D721Med (cell line): ENCODE measurements around the gene SLC25A48.

Experiments used
- DNase-seq: peaks from one replicate; pipeline ENCODE4 v3.0.0; 2011; ENCODE audit warnings: low spot score; ENCODE audit not compliant: insufficient read length
- FAIRE-seq: peaks from 2 replicates; lab custom pipeline; 2011; peaks lifted over from hg19 to GRCh38; lab: Jason Lieb, UNC
- TF ChIP-seq, protein P1 (sequence below): IDR thresholded peaks from 2 replicates; pipeline ENCODE4 v1.5.1; 2012; ENCODE audit warnings: mild to moderate bottlenecking, control low read depth; ENCODE audit not compliant: insufficient read depth; ENCODE audit errors: missing control alignments

SLC25A48 gene

DNA sequence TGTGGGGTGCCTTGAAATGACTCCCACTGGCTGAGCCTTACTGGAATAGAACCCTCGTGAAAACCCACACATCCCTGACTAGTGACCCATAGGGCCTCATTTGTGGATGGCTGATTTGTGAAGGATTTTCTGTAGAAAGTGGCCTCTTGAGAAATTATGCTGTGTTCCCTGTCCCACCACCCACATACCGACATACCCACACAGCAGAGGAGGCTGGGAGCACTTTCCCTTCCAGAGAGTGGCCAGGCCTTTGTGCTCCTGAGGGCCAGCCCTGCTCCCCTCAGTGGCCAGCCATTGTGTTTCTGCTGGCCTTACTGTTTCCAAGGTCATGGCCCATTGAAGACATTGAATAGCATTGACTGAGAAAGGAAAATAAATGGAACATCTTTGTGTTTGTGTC, 31.6 kb downstream of the SLC25A48 start:
- FAIRE-seq (no peak), DNase-seq (no peak)
- TF ChIP-seq, protein P1, sequence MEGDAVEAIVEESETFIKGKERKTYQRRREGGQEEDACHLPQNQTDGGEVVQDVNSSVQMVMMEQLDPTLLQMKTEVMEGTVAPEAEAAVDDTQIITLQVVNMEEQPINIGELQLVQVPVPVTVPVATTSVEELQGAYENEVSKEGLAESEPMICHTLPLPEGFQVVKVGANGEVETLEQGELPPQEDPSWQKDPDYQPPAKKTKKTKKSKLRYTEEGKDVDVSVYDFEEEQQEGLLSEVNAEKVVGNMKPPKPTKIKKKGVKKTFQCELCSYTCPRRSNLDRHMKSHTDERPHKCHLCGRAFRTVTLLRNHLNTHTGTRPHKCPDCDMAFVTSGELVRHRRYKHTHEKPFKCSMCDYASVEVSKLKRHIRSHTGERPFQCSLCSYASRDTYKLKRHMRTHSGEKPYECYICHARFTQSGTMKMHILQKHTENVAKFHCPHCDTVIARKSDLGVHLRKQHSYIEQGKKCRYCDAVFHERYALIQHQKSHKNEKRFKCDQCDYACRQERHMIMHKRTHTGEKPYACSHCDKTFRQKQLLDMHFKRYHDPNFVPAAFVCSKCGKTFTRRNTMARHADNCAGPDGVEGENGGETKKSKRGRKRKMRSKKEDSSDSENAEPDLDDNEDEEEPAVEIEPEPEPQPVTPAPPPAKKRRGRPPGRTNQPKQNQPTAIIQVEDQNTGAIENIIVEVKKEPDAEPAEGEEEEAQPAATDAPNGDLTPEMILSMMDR = no peak

DNA sequence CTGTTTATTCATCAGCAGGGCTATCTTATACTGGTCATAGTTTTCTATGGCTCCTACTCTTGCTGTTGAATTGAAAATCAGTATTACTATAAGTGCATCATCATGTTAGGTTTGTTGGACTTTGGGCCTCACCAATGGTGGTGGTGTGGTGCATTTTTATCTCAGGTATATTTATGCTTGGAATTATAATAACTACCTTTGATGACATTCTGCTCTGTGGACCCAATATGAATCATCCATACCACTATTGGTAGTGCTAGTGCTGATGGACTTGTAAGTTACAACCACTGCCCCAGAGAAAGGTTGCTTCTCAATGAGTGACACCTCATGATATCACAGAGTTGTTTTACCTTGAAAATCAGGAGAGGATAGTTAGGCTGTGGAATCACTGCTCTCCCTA, 33.1 kb downstream of the SLC25A48 start:
- no peak for FAIRE-seq
- TF ChIP-seq, protein P1 = no peak
- no peak for DNase-seq

DNA sequence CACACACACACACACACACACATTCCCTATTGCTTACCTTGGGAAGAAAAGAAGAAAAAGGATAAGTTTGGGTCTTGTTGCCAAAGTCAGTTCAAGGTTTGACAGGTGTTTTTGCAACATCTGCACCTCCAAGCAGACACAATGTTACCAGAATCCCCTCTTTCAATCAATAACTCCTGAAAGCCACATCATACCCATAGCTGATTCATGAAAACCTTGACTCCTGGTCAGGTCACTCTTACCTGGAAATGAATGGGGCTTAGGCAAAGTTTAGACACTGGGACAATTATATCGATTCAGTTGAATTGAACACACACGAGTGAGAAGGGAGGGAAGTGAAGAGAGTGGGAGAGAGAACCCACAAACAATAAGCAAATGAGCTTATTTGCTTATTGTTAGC, 34.2 kb downstream of the SLC25A48 start:
- TF ChIP-seq, protein P1 = no peak
- DNase-seq (no peak), FAIRE-seq (no peak)

DNA sequence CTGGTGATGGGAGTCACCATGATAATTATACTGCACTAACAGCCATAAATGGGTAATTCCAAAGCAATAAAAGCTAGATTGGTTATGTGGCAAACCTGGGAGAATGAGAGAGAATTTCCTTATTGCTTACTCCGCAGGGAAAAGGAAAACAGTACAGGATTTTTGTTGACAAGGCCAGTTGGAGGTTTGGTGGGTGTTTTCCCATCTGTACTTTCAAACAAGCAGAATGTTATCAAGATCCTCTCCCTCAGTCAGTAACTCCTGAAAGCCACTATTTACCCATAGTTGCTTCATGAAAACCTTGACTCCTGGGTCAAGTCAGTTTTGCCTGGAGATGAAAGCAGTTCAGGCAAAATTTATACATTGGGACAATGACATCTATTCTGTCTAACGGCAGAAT, 34.8 kb downstream of the SLC25A48 start:
- DNase-seq (no peak), FAIRE-seq (no peak)
- TF ChIP-seq, protein P1 = no peak

DNA sequence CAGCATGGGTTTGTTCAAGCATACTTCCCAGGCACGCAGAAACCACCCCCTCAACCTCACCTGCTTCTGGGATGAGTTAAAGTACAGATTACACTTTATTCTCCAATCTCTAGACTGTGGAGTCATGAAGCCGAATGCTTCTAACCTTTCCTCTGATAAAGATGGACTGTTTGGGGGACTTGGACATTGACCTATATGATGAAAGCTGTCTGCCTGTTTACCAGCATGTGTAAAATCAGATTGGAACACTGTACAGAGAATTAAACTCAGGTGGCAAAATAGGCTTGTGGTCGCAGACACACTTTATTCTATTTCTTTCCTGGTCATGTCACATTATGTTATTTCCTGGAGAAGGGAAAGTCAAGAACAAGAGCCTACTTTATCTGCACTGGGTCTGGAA, 35.5 kb downstream of the SLC25A48 start:
- TF ChIP-seq, protein P1 = no peak
- FAIRE-seq = no peak

DNA sequence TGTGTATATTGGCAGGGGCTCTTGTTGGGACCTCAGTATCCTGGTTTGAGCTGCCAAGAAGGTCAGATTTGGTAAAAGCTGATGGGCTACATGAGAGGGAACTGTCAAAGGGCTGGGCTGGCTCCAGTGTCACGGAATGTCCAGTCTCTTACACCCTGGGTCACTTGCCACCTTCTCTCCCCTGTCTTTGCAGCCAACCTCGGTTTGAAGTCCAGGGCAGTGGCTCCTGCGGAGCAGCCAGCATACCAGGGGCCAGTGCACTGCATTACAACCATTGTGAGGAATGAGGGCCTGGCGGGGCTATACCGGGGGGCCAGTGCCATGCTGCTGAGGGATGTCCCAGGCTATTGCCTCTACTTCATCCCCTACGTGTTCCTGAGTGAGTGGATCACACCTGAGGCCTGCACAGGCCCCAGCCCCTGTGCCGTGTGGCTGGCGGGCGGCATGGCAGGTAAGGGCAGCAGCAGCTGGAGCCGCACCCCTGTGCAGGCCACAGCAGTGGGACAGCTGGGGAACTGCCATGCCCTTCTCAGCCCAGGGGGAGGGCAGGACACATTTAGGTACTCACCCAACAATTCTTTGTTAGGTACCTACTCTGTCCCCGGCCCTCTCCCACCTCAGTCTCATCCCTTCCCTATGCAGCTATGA, 36.9 kb downstream of the SLC25A48 start:
- DNase-seq = no peak
- TF ChIP-seq, protein P1 = no peak
- FAIRE-seq = no peak

More for the DNA sequence above, 35.5 kb downstream of the SLC25A48 start:
- no peak for DNase-seq

DNA sequence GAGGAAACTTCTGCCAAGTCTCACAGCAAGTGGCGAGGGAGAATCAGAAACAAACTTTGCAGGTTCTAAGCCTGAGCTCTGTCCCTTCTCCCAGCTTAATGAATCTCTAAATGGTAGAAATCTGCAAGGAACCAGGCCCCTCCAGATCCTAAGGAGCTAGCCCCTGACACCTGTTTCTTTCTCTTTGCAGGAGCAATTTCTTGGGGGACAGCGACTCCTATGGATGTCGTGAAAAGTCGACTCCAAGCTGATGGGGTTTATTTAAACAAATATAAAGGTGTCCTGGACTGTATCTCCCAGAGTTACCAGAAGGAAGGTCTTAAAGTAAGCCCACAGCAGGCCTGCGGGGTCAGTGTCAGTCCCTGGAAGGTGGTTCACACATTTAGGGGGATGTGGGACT, 39.4 kb downstream of the SLC25A48 start:
- FAIRE-seq (no peak), DNase-seq (no peak)
- TF ChIP-seq, protein P1 = no peak
